HCT116 (cell line): ENCODE measurements around the gene CREBBP. TPM values are rescaled to one million over a fixed set of nuclear protein-coding genes. Genes with fewer than 3 reads are reported as not detected.

Experiments used
- ATAC-seq: fragments of 200-7000 bp; cut with Tn5 transposase; 2 replicates; pipeline ENCODE4 v1.9.1; 2020; ENCODE audit warnings: mild to moderate bottlenecking, moderate library complexity
- BruUV-seq: library from RNA; stranded (reverse); fragments of 400-500 nt; replicated peaks from 2 replicates; lab custom pipeline; 2021; lab: Mats Ljungman, UMichigan
- CTCF ChIA-PET: fragments of 300-600 bp; sonication (Branson Sonifier 250); formaldehyde crosslinking; loops from one replicate; lab custom pipeline; 2021; ENCODE audit warnings: antibody characterized with exemption; lab: Charles Lee
- POLR2A ChIA-PET: fragments of 300-600, 350-600 bp; sonication (Branson Sonifier 250); formaldehyde crosslinking; loops from one replicate; lab custom pipeline; 2021; ENCODE audit warnings: antibody characterized with exemption; lab: Charles Lee
- RAD21 ChIA-PET, 2 experiments: fragments of 300-600 bp; sonication (Branson Sonifier 250); formaldehyde crosslinking; loops; one replicate each; lab custom pipeline; 2023; ENCODE audit warnings: low total read pairs in 2 of 2; ENCODE audit not compliant: uncharacterized antibody in 2 of 2, unreplicated experiment in 2 of 2, low non-redundant PET in 1 of 2; lab: Charles Lee
- DNase-seq: peaks from one replicate; pipeline ENCODE4 v3.0.0-alpha.2; 2010; ENCODE audit warnings: low read depth, low spot score
- H2AFZ ChIP-seq: fragments of 200-600 bp; shearing (Covaris generic), sonication (generic); 2 replicates; pipeline ENCODE4 v1.6.1; 2017; ENCODE audit warnings: low read depth, mixed run types, mixed read lengths, antibody characterized with exemption, low read length; ENCODE audit not compliant: poor library complexity, severe bottlenecking
- H3K27ac ChIP-seq: 2 replicates; pipeline ENCODE4 v1.5.1; 2012; ENCODE audit warnings: low read depth, low read length
- H3K27me3 ChIP-seq: fragments of 200-600 bp; sonication (generic); 2 replicates; pipeline ENCODE4 v1.6.1; 2016; ENCODE audit warnings: mixed run types, low read length, mixed read lengths; ENCODE audit not compliant: insufficient read depth
- H3K36me3 ChIP-seq, 2 experiments: fragments of 200-500 bp in 1 of 2; fragments of 200-600 bp in 1 of 2; sonication (Bioruptor generic) in 1 of 2; sonication (generic) in 1 of 2; 2 replicates each; pipeline versions ENCODE4 v1.5.1 to v1.6.1; 2014 to 2016; ENCODE audit warnings: low read length in 2 of 2, inconsistent platforms in 1 of 2, mixed read lengths in 1 of 2, mixed run types in 1 of 2; ENCODE audit not compliant: insufficient read depth in 2 of 2, control insufficient read depth in 1 of 2
- H3K4me1 ChIP-seq, 2 experiments: fragments of 200-600 bp in 1 of 2; sonication (generic) in 1 of 2; 2 replicates each; pipeline versions ENCODE4 v1.5.1 to v1.6.1; 2012 to 2017; ENCODE audit warnings: low read length in 2 of 2, inconsistent platforms in 1 of 2, mild to moderate bottlenecking in 1 of 2, mixed read lengths in 1 of 2, mixed run types in 1 of 2, moderate library complexity in 1 of 2; ENCODE audit not compliant: insufficient read depth in 2 of 2, control insufficient read depth in 1 of 2
- H3K4me2 ChIP-seq: fragments of 200-600 bp; sonication (generic); 2 replicates; pipeline ENCODE4 v1.6.1; 2017; ENCODE audit warnings: mixed run types, low read length, mixed read lengths
- H3K4me3 ChIP-seq, 2 experiments: fragments of 200-600 bp in 1 of 2; sonication (generic) in 1 of 2; replicated peaks in 1 of 2; 2 replicates each; pipeline ENCODE4 v1.5.1; 2011 to 2016; ENCODE audit warnings: low read length in 2 of 2, control low read depth in 1 of 2, low read depth in 1 of 2, mild to moderate bottlenecking in 1 of 2, mixed read lengths in 1 of 2, mixed run types in 1 of 2
- H3K79me2 ChIP-seq: fragments of 200-600 bp; sonication (generic); 2 replicates; pipeline ENCODE4 v1.6.1; 2017; ENCODE audit warnings: mild to moderate bottlenecking, mixed run types, low read length, moderate library complexity, mixed read lengths; ENCODE audit not compliant: insufficient read depth
- H3K9ac ChIP-seq: fragments of 200-600 bp; sonication (generic); 2 replicates; pipeline ENCODE4 v1.6.1; 2016; ENCODE audit warnings: low read length, mixed read lengths
- H3K9me2 ChIP-seq: fragments of 200-600 bp; sonication (generic), shearing (Covaris generic); 2 replicates; pipeline ENCODE4 v1.6.1; 2017; ENCODE audit warnings: mixed run types, mild to moderate bottlenecking, moderate library complexity; ENCODE audit not compliant: insufficient read depth
- H3K9me3 ChIP-seq, 2 experiments: fragments of 200-500 bp in 1 of 2; fragments of 200-600 bp in 1 of 2; sonication (Bioruptor generic) in 1 of 2; sonication (generic) in 1 of 2; 2 replicates each; pipeline ENCODE4 v1.6.1; 2014 to 2017; ENCODE audit warnings: low read length in 2 of 2, mixed read lengths in 2 of 2, inconsistent platforms in 1 of 2, low read depth in 1 of 2, mild to moderate bottlenecking in 1 of 2, mixed run types in 1 of 2, moderate library complexity in 1 of 2; ENCODE audit not compliant: control insufficient read depth in 1 of 2, insufficient read depth in 1 of 2
- H4K20me1 ChIP-seq: fragments of 200-600 bp; sonication (generic), shearing (Covaris generic); 2 replicates; pipeline ENCODE4 v1.6.1; 2017; ENCODE audit warnings: mixed run types, mild to moderate bottlenecking, moderate library complexity; ENCODE audit not compliant: insufficient read depth
- ATF3 ChIP-seq: IDR thresholded peaks from 2 replicates; pipeline ENCODE4 v1.6.1; 2012
- CBX3 ChIP-seq: IDR thresholded peaks from 2 replicates; pipeline ENCODE4 v1.6.1; 2012; ENCODE audit warnings: low read depth
- ELF1 ChIP-seq: IDR thresholded peaks from 2 replicates; pipeline ENCODE4 v1.6.1; 2012; ENCODE audit warnings: low read depth, borderline replicate concordance
- EZH2 ChIP-seq: fragments of 200-600 bp; sonication (generic); IDR thresholded peaks from 2 replicates; pipeline ENCODE4 v1.6.1; 2017; ENCODE audit warnings: antibody characterized with exemption, mixed run types
- EZH2phosphoT487 ChIP-seq: fragments of 200-600 bp; IDR thresholded peaks from 2 replicates; pipeline ENCODE4 v1.6.1; 2018; ENCODE audit warnings: antibody characterized with exemption, borderline replicate concordance
- JUND ChIP-seq: IDR thresholded peaks from 2 replicates; pipeline ENCODE4 v1.6.1; 2012
- POLR2AphosphoS5 ChIP-seq: IDR thresholded peaks from 2 replicates; pipeline ENCODE4 v1.6.1; 2011; ENCODE audit warnings: mild to moderate bottlenecking, low read depth, low read length, moderate library complexity
- REST ChIP-seq: IDR thresholded peaks from 2 replicates; pipeline ENCODE4 v1.6.1; 2012; ENCODE audit warnings: low read depth
- SIN3A ChIP-seq: IDR thresholded peaks from 2 replicates; pipeline ENCODE4 v1.6.1; 2012; ENCODE audit warnings: low read depth
- TCF7L2 ChIP-seq: IDR thresholded peaks from 2 replicates; pipeline ENCODE4 v1.7.0; 2011; ENCODE audit warnings: borderline replicate concordance, inconsistent platforms; ENCODE audit not compliant: insufficient read depth, insufficient read length; ENCODE audit errors: extremely low read depth
- ZNF274 ChIP-seq: fragments of 200-500 bp; sonication (Bioruptor generic); IDR thresholded peaks from 2 replicates; pipeline ENCODE4 v1.6.1; 2014; ENCODE audit warnings: mild to moderate bottlenecking, low read depth, low read length, inconsistent platforms
- intact Hi-C: fragments of 100-400 bp; cut with micrococcal nuclease; formaldehyde crosslinking; loops from 2 replicates; pipeline ENCODE4 v1.10.0; 2022
- total RNA-seq: library from RNA; stranded (reverse); gene quantifications from one replicate; pipeline ENCODE4 v1.2.1, GENCODE V29; 2021; ENCODE audit not compliant: unreplicated experiment

The CREBBP gene
- total RNA-seq, 1 experiment from 2014 or later: 42.7 TPM

GRCh38 chr16:3810198-3810664 lies 70.3 kb downstream of the CREBBP start:
- Histone ChIP-seq H3K9ac (no peak overlapping the region), H3K79me2 (peaks cover 83% of the 10 kb centered on the region), H3K27me3 (no peaks in the 10 kb centered on the region), H3K4me1 (no peaks in the 10 kb centered on the region), H2AFZ (no peak overlapping the region), H3K4me2 (no peak overlapping the region), H3K9me3 (no peaks in the 10 kb centered on the region), H4K20me1 (0 out of 2 replicates have a peak, but pooled peaks cover 7% of the 10 kb centered on the region), H3K4me3 (no peak overlapping the region), H3K9me2 (no peaks in the 10 kb centered on the region), H3K36me3 (0 out of 4 replicates have a peak, but pooled peaks cover 2 to 7% of the 10 kb centered on the region in 2 experiments), H3K27ac (no peak overlapping the region)
- ChIA-PET RAD21 (no interaction called here), CTCF (no interaction called here), POLR2A (no interaction called here)
- DNase-seq (no peak), ATAC-seq (no peak)
- intact Hi-C loops: no loop called here
- no TSS peak for BruUV-seq
- TF ChIP-seq ZNF274: no peak
- no peak for TF ChIP-seq CBX3
- TF ChIP-seq JUND: no peak
- TF ChIP-seq SIN3A: no peak
- TF ChIP-seq EZH2: no peak
- no peak for TF ChIP-seq POLR2AphosphoS5
- TF ChIP-seq REST: no peak
- TF ChIP-seq EZH2phosphoT487: no peak
- TF ChIP-seq ATF3: no peak
- TF ChIP-seq ELF1: no peak
- no peak for TF ChIP-seq TCF7L2
